Caco-2 (cell line): ENCODE results near the gene CENPV. TPM values are rescaled to one million over a fixed set of nuclear protein-coding genes. Genes with fewer than 3 reads are reported as not detected.

ENCODE experiments used
- BruUV-seq: library from RNA; stranded (reverse); fragments of 400-500 nt; replicated peaks from 2 replicates; lab custom pipeline; 2021; lab: Mats Ljungman, UMichigan
- CTCF ChIA-PET: fragments of 300-600 bp; sonication (Branson Sonifier 250); formaldehyde crosslinking; loops from one replicate; lab custom pipeline; 2022; ENCODE audit warnings: antibody characterized with exemption; lab: Charles Lee
- POLR2A ChIA-PET: fragments of 300-600 bp; sonication (Branson Sonifier 250); formaldehyde crosslinking; loops from one replicate; lab custom pipeline; 2022; ENCODE audit warnings: antibody characterized with exemption; lab: Charles Lee
- DNase-seq, 2 experiments: peaks; one replicate each; pipeline versions ENCODE4 v3.0.0 to v3.0.0-alpha.2; 2020 to 2022
- H3K27me3 ChIP-seq: replicated peaks from 2 replicates; pipeline ENCODE4 v1.6.0; 2011; ENCODE audit warnings: low read length; ENCODE audit not compliant: control insufficient read depth, insufficient read depth
- H3K36me3 ChIP-seq: 2 replicates; pipeline ENCODE4 v1.5.1; 2011; ENCODE audit warnings: low read length; ENCODE audit not compliant: control insufficient read depth, insufficient read depth
- H3K4me1 ChIP-seq: fragments of 250-450 bp; sonication (Bioruptor Pico); 2 replicates; pipeline ENCODE4 v1.5.1; 2020; ENCODE audit warnings: mild to moderate bottlenecking
- H3K4me3 ChIP-seq: 2 replicates; pipeline ENCODE4 v1.5.1; 2011; ENCODE audit warnings: low read depth, mild to moderate bottlenecking, control low read depth, low read length
- H3K9me3 ChIP-seq: fragments of 250-450 bp; sonication (Bioruptor Pico); 2 replicates; pipeline ENCODE4 v1.5.1; 2020; ENCODE audit warnings: mild to moderate bottlenecking, moderate library complexity
- H3K27ac Mint-ChIP-seq: one replicate; pipeline ENCODE4 v1.8.0; 2022; ENCODE audit warnings: mixed read lengths; ENCODE audit not compliant: unreplicated experiment
- H3K27me3 Mint-ChIP-seq: one replicate; pipeline ENCODE4 v1.8.0; 2022; ENCODE audit warnings: mixed read lengths; ENCODE audit not compliant: insufficient read depth, unreplicated experiment
- H3K36me3 Mint-ChIP-seq: one replicate; pipeline ENCODE4 v1.8.0; 2022; ENCODE audit warnings: mild to moderate bottlenecking, mixed read lengths; ENCODE audit not compliant: insufficient read depth, unreplicated experiment
- H3K4me1 Mint-ChIP-seq: one replicate; pipeline ENCODE4 v1.8.0; 2022; ENCODE audit warnings: low read depth, mixed read lengths; ENCODE audit not compliant: unreplicated experiment
- H3K4me3 Mint-ChIP-seq: one replicate; pipeline ENCODE4 v1.8.0; 2022; ENCODE audit warnings: mild to moderate bottlenecking, moderate library complexity, mixed read lengths; ENCODE audit not compliant: unreplicated experiment
- H3K9me3 Mint-ChIP-seq: one replicate; pipeline ENCODE4 v1.8.0; 2022; ENCODE audit warnings: mixed read lengths; ENCODE audit not compliant: unreplicated experiment
- CTCF ChIP-seq, 2 experiments: fragments of 200-600 bp in 1 of 2; IDR thresholded peaks; 1 replicate in 1 of 2; 2 replicates in 1 of 2; pipeline versions ENCODE4 v1.5.1 to v1.8.0; 2011 to 2022; ENCODE audit warnings: antibody characterized with exemption in 1 of 2, control low read depth in 1 of 2, inconsistent platforms in 1 of 2, low read depth in 1 of 2, low read length in 1 of 2, mild to moderate bottlenecking in 1 of 2, moderate library complexity in 1 of 2; ENCODE audit not compliant: insufficient read depth in 1 of 2, severe bottlenecking in 1 of 2, unreplicated experiment in 1 of 2
- intact Hi-C: fragments of 100-400 bp; cut with micrococcal nuclease; formaldehyde crosslinking; loops from one replicate; pipeline ENCODE4 v1.10.0; 2022; ENCODE audit not compliant: unreplicated experiment
- total RNA-seq: library from RNA; stranded (reverse); gene quantifications from 2 replicates; pipeline ENCODE4 v1.2.3, GENCODE V29; 2022

The CENPV gene
- total RNA-seq, 1 experiment from 2014 or later: 92.8 TPM

DNA sequence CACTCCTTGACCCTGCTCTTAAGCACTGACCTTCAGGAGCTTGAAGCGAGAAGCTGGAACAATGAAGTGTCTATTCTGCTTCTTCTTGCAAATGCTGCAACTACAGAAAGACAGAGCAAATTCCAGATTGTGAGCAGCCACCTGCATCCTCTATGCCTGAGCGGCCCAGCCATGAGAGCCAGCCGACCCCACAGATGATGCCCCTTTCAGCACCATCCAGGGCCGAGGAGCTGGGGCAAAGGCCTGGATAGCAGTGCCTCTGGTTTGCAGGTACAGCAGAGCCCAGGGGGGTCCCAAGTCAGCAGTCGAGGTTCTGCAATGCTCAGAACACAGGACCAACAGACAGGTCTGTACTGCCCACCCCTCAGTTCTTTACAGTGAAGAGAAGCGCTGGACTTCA lies 4.7 kb downstream of the CENPV start:
- H3K27ac Mint-ChIP-seq: no peak overlapping the region
- no peak for TF ChIP-seq CTCF (IDR thresholded peaks at IDR 0.05; ENCODE audit: insufficient read depth in 1 of 2, low read depth in 1 of 2, low read length in 1 of 2, severe bottlenecking in 1 of 2, unreplicated experiment in 1 of 2)
- DNase-seq: no peak
- no peaks in the 10 kb centered on the region for H3K4me1 Mint-ChIP-seq
- H3K36me3 Mint-ChIP-seq: peaks cover 37% of the 10 kb centered on the region
- no peaks in the 10 kb centered on the region for H3K27me3 Mint-ChIP-seq
- Histone ChIP-seq H3K27me3 (no peaks in the 10 kb centered on the region), H3K9me3 (0 out of 2 replicates have a peak, but pooled peaks cover 4% of the 10 kb centered on the region), H3K4me3 (no peak overlapping the region), H3K36me3 (no peaks in the 10 kb centered on the region), H3K4me1 (peaks cover 7% of the 10 kb centered on the region; the same call in 1 of the 2 replicates)
- H3K4me3 Mint-ChIP-seq: no peak overlapping the region
- intact Hi-C loops: no loop called here
- no TSS peak for BruUV-seq
- H3K9me3 Mint-ChIP-seq: no peaks in the 10 kb centered on the region
- POLR2A ChIA-PET: no interaction called here
- CTCF ChIA-PET: interaction anchor here (1.1 kb wide), 1 partner anchor 15 kb away, joined by 3 read pairs; no protein-coding TSS in a partner anchor

- CTCF ChIA-PET: no interaction called here
These were observed 6.5 kb downstream of the CENPV start for GRCh38 chr17:16346721-16347271.

DNA sequence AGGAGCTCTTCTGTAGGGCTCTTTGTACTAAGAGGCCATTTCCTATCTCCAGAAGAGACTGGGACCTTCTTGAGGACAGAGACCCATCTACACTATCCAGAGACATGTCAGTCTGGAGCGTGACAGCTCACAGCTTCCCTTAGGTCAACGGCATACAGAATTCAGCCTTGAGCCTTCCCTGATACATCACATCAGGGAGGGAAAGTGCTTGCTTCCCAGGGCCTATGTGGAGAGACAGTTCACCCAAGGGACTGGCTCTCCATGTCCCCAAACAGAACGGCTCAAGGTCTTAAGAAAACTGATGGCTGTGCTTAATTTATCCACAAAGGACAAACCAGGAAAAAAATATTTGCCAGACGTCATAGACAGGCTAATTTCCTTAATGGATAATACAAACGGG lies 7.7 kb downstream of the CENPV start:
- no TSS peak for BruUV-seq
- Histone ChIP-seq H3K4me3 (no peak overlapping the region), H3K27me3 (no peaks in the 10 kb centered on the region), H3K9me3 (no peaks in the 10 kb centered on the region), H3K36me3 (no peaks in the 10 kb centered on the region), H3K4me1 (no peaks in the 10 kb centered on the region; the same call in 1 of the 2 replicates)
- no peak for DNase-seq
- ChIA-PET POLR2A (no interaction called here), CTCF (no interaction called here)
- Mint-ChIP-seq H3K27ac (no peak overlapping the region), H3K36me3 (peaks cover 35% of the 10 kb centered on the region), H3K9me3 (no peaks in the 10 kb centered on the region), H3K4me3 (no peak overlapping the region), H3K27me3 (no peaks in the 10 kb centered on the region), H3K4me1 (no peaks in the 10 kb centered on the region)
- TF ChIP-seq CTCF (IDR thresholded peaks at IDR 0.05; ENCODE audit: insufficient read depth in 1 of 2, low read depth in 1 of 2, low read length in 1 of 2, severe bottlenecking in 1 of 2, unreplicated experiment in 1 of 2): no peak
- intact Hi-C loops: no loop called here

More at GRCh38 chr17:16346721-16347271, 6.5 kb downstream of the CENPV start:
- BruUV-seq: no TSS peak
- Histone ChIP-seq H3K27me3 (no peaks in the 10 kb centered on the region), H3K4me3 (no peak overlapping the region), H3K4me1 (peaks cover 7% of the 10 kb centered on the region; the same call in 1 of the 2 replicates), H3K9me3 (0 out of 2 replicates have a peak, but pooled peaks cover 4% of the 10 kb centered on the region), H3K36me3 (no peaks in the 10 kb centered on the region)
- H3K36me3 Mint-ChIP-seq: peaks cover 35% of the 10 kb centered on the region
- H3K27ac Mint-ChIP-seq: no peak overlapping the region
- no peaks in the 10 kb centered on the region for H3K9me3 Mint-ChIP-seq
- POLR2A ChIA-PET: no interaction called here
- no peak overlapping the region for H3K4me3 Mint-ChIP-seq
- no peak for TF ChIP-seq CTCF (IDR thresholded peaks at IDR 0.05; ENCODE audit: insufficient read depth in 1 of 2, low read depth in 1 of 2, low read length in 1 of 2, severe bottlenecking in 1 of 2, unreplicated experiment in 1 of 2)
- no peak for DNase-seq
- no peaks in the 10 kb centered on the region for H3K4me1 Mint-ChIP-seq
- H3K27me3 Mint-ChIP-seq: no peaks in the 10 kb centered on the region
- intact Hi-C loops: no loop called here
